K562 (cell line): Measurements from ENCODE around the gene VWA8. TPM values are rescaled to one million over a fixed set of nuclear protein-coding genes. Genes with fewer than 3 reads are reported as not detected.

Experiments
- ATAC-seq: fragments of 200-7000 bp; cut with Tn5 transposase; 3 replicates; pipeline ENCODE4 v1.9.1; 2020; ENCODE audit warnings: moderate library complexity
- BruUV-seq: library from RNA; stranded (reverse); fragments of 400-500 nt; replicated peaks from 2 replicates; lab custom pipeline; 2021; lab: Mats Ljungman, UMichigan
- CTCF ChIA-PET: fragments of 300-600 bp; formaldehyde crosslinking; extraction: SDS; loops from one replicate; lab custom pipeline; 2021; ENCODE audit warnings: low intra/inter-chr PET ratio; lab: Yijun Ruan, JAX
- POLR2A ChIA-PET: fragments of 300-600, 350-650 bp; sonication (Branson Sonifier 250); formaldehyde crosslinking; extraction: SDS; loops from one replicate; lab custom pipeline; 2021; ENCODE audit warnings: antibody characterized with exemption, inconsistent platforms; lab: Yijun Ruan, JAX
- DNase-seq, 4 experiments: peaks; one replicate each; pipeline versions ENCODE4 v3.0.0 to v3.0.0-alpha.2; 2011 to 2018; ENCODE audit warnings: low spot score in 3 of 4, mixed read lengths in 3 of 4; ENCODE audit errors: extremely low read depth in 1 of 4
- FAIRE-seq: peaks from 2 replicates; lab custom pipeline; 2011; peaks lifted over from hg19 to GRCh38; lab: Jason Lieb, UNC
- H2AFZ ChIP-seq: 2 replicates; pipeline ENCODE4 v1.6.0; 2011; ENCODE audit warnings: low read depth, low read length, control low read depth, inconsistent platforms
- H3K27ac ChIP-seq: fragments of 200-600 bp; 3 replicates; pipeline ENCODE4 v1.8.0; 2011; ENCODE audit warnings: low read depth, mild to moderate bottlenecking, control low read depth, inconsistent platforms, low read length, moderate library complexity, mixed read lengths; ENCODE audit errors: extremely low read depth
- H3K27me3 ChIP-seq, 2 experiments: fragments of 300-600 bp in 1 of 2; 2 replicates in 1 of 2; 3 replicates in 1 of 2; pipeline versions ENCODE4 v1.6.0 to v1.8.0; 2011; ENCODE audit warnings: inconsistent platforms in 2 of 2, low read length in 2 of 2, mild to moderate bottlenecking in 1 of 2, mixed read lengths in 1 of 2, moderate library complexity in 1 of 2; ENCODE audit not compliant: control insufficient read depth in 2 of 2, insufficient read depth in 2 of 2
- H3K36me3 ChIP-seq: fragments of 300-600 bp; 3 replicates; pipeline ENCODE4 v1.8.0; 2011; ENCODE audit warnings: mild to moderate bottlenecking, low read length, inconsistent platforms; ENCODE audit not compliant: control insufficient read depth, insufficient read depth
- H3K4me1 ChIP-seq, 2 experiments: fragments of 200-600 bp in 1 of 2; replicated peaks in 1 of 2; 2 replicates in 1 of 2; 3 replicates in 1 of 2; pipeline versions ENCODE4 v1.5.1 to v1.8.0; 2011; ENCODE audit warnings: inconsistent platforms in 2 of 2, low read length in 2 of 2, mild to moderate bottlenecking in 1 of 2, mixed read lengths in 1 of 2, moderate library complexity in 1 of 2; ENCODE audit not compliant: control insufficient read depth in 2 of 2, insufficient read depth in 2 of 2
- H3K4me2 ChIP-seq: 2 replicates; pipeline ENCODE4 v1.6.1; 2011; ENCODE audit warnings: low read length, control low read depth, inconsistent platforms, mixed read lengths; ENCODE audit not compliant: insufficient read depth
- H3K4me3 ChIP-seq: fragments of 200-600 bp; sonication (generic), shearing (Covaris generic); 2 replicates; pipeline ENCODE4 v1.5.1; 2016; ENCODE audit warnings: control low read depth, inconsistent platforms
- H3K79me2 ChIP-seq: fragments of 200-600 bp; 3 replicates; pipeline ENCODE4 v1.8.0; 2011; ENCODE audit warnings: low read length, inconsistent platforms; ENCODE audit not compliant: control insufficient read depth, insufficient read depth
- H3K9ac ChIP-seq, 2 experiments: 2 replicates each; pipeline versions ENCODE4 v1.6.0 to v1.6.1; 2011; ENCODE audit warnings: low read depth in 2 of 2, low read length in 2 of 2, control low read depth in 1 of 2, inconsistent platforms in 1 of 2, mild to moderate bottlenecking in 1 of 2, mixed read lengths in 1 of 2; ENCODE audit not compliant: insufficient read depth in 1 of 2
- H3K9me1 ChIP-seq: one replicate; pipeline ENCODE4 v1.6.0; 2011; ENCODE audit warnings: inconsistent platforms, mild to moderate bottlenecking, low read length, moderate library complexity; ENCODE audit not compliant: control insufficient read depth, insufficient read depth
- H3K9me3 ChIP-seq: replicated peaks from 2 replicates; pipeline ENCODE4 v1.5.1; 2011; ENCODE audit warnings: low read depth, low read length, inconsistent platforms; ENCODE audit not compliant: control insufficient read depth, insufficient read depth
- H4K20me1 ChIP-seq: replicated peaks from 2 replicates; pipeline ENCODE4 v1.6.1; 2011; ENCODE audit warnings: low read length, inconsistent platforms, mixed read lengths; ENCODE audit not compliant: control insufficient read depth, insufficient read depth
- CREBBP ChIP-seq: IDR thresholded peaks from one replicate; pipeline ENCODE4 v1.6.1; 2012; ENCODE audit warnings: low read depth, mild to moderate bottlenecking, control low read depth, inconsistent platforms, low read length
- CUX1 ChIP-seq: fragments of 200-800 bp; sonication (Bioruptor generic); IDR thresholded peaks from 2 replicates; pipeline ENCODE4 v1.6.1; 2016; ENCODE audit warnings: missing genetic modification characterization, missing compliant biosample characterization
- HMG20B ChIP-seq: fragments of 250-450 bp; sonication (Bioruptor Pico); IDR thresholded peaks from 2 replicates; pipeline ENCODE4 v1.5.0; 2021; ENCODE audit warnings: mild to moderate bottlenecking
- KDM1A ChIP-seq, 2 experiments: fragments of 450-650 bp; IDR thresholded peaks; 2 replicates each; pipeline ENCODE4 v1.6.1; 2016; ENCODE audit warnings: mild to moderate bottlenecking in 2 of 2
- KHSRP ChIP-seq: fragments of 450-650 bp; IDR thresholded peaks from 2 replicates; pipeline ENCODE4 v1.6.1; 2017
- NFYB ChIP-seq: IDR thresholded peaks from 2 replicates; pipeline ENCODE4 v1.6.1; 2011; ENCODE audit warnings: mild to moderate bottlenecking, moderate library complexity; ENCODE audit not compliant: insufficient read length; ENCODE audit errors: extremely low read depth
- PHF21A ChIP-seq: fragments of 450-650 bp; IDR thresholded peaks from 2 replicates; pipeline ENCODE4 v1.6.1; 2017; ENCODE audit warnings: low read depth, borderline replicate concordance
- PHTF2 ChIP-seq: fragments of 250-450 bp; sonication (Bioruptor Pico); IDR thresholded peaks from 2 replicates; pipeline ENCODE4 v1.5.0; 2021; ENCODE audit warnings: mild to moderate bottlenecking
- SMARCA4 ChIP-seq: fragments of 450-650 bp; IDR thresholded peaks from 2 replicates; pipeline ENCODE4 v1.6.1; 2016
- TEAD1 ChIP-seq, 2 experiments: fragments of 450-650 bp in 1 of 2; sonication (generic) in 1 of 2; formaldehyde crosslinking; IDR thresholded peaks; 2 replicates each; pipeline versions ENCODE4 v1.4.0 to v1.8.0; 2020 to 2022; ENCODE audit warnings: mild to moderate bottlenecking in 2 of 2, missing genetic modification reagents in 1 of 2
- ZC3H8 ChIP-seq: fragments of 450-650 bp; IDR thresholded peaks from 2 replicates; pipeline ENCODE4 v1.6.1; 2017
- ZNF830 ChIP-seq: fragments of 250-450 bp; sonication (Bioruptor Pico); IDR thresholded peaks from 2 replicates; pipeline ENCODE4 v1.5.0; 2021; ENCODE audit warnings: mild to moderate bottlenecking
- WGBS: fragments of 100-300 bp; shearing (Covaris generic); methylation state at CpG from one replicate; pipeline ENCODE4 v1.1.6; 2016; ENCODE audit warnings: low coverage, mixed read lengths; ENCODE audit not compliant: insufficient coverage; ENCODE audit errors: missing lambda C conversion rate; 5-methylcytosine and 5-hydroxymethylcytosine counted together
- in situ Hi-C: fragments of 300-500 bp; cut with MboI; formaldehyde crosslinking; loops from 4 replicates; pipeline ENCODE4 v1.15.0; 2018; ENCODE audit warnings: inconsistent platforms, mixed read lengths
- intact Hi-C: fragments of 100-400 bp; cut with micrococcal nuclease; formaldehyde crosslinking; loops from 2 replicates; pipeline ENCODE4 v1.14.2; 2022
- polyA plus RNA-seq, 8 experiments: library from polyadenylated mRNA; depleted of rRNA in 4 of 8; stranded (reverse) in 5 of 8; unstranded in 3 of 8; fragments of >200 nt; fragmentation: Nextera tagmentation in 2 of 8; fragmentation: Illumina TruSeq in 1 of 8; extraction: Ambion mirVana in 2 of 8; extraction: Trizol in 1 of 8; gene quantifications; 2 replicates each; pipeline versions ENCODE4 v1.2.1 to v1.2.3, GENCODE V29; 2011 to 2014; ENCODE audit warnings: inconsistent platforms in 1 of 8, missing spikeins in 1 of 8
- total RNA-seq, 7 experiments: library from RNA; depleted of rRNA in 6 of 7; stranded (reverse); fragments of >200 nt in 6 of 7; fragmentation: Illumina TruSeq in 2 of 7; extraction: Trizol in 2 of 7; gene quantifications; 2 replicates each; pipeline versions ENCODE4 v1.2.1 to v1.2.3, GENCODE V29; 2011 to 2021; ENCODE audit warnings: low replicate concordance in 1 of 7
- TF ChIP-seq, protein P1 (sequence below), 3 experiments: fragments of 200-800 bp in 1 of 3; sonication (Bioruptor generic) in 1 of 3; sonication (generic) in 1 of 3; formaldehyde crosslinking in 1 of 3; IDR thresholded peaks; 2 replicates each; pipeline versions ENCODE4 v1.6.1 to v1.8.0; 2016 to 2022; ENCODE audit warnings: mild to moderate bottlenecking in 2 of 3, missing compliant biosample characterization in 2 of 3, missing genetic modification characterization in 2 of 3, missing genetic modification reagents in 1 of 3
- TF ChIP-seq, protein P2 (sequence below): fragments of 450-650 bp; formaldehyde crosslinking; IDR thresholded peaks from 2 replicates; pipeline ENCODE4 v1.4.0; 2022; ENCODE audit warnings: missing genetic modification characterization

Gene VWA8
- total and polyA plus RNA-seq, 9 of the 15 experiments (the other 6 are each of a cell fraction or from before 2014, with no cell fraction given): 2.1 to 18.5 (median 13.3) TPM

- Histone ChIP-seq H3K9me3 (no peaks in the 10 kb centered on the region), H3K79me2 (no peaks in the 10 kb centered on the region), H4K20me1 (no peaks in the 10 kb centered on the region), H3K27ac (no peak overlapping the region), H3K4me2 (no peak overlapping the region), H3K9ac (no peak overlapping the region), H3K36me3 (no peaks in the 10 kb centered on the region), H3K4me1 (no peaks in the 10 kb centered on the region), H3K4me3 (no peak overlapping the region), H2AFZ (no peak overlapping the region), H3K27me3 (no peaks in the 10 kb centered on the region), H3K9me1 (no peaks in the 10 kb centered on the region)
- CTCF ChIA-PET: no interaction called here
- TF ChIP-seq NFYB: no peak
- no peak for TF ChIP-seq ZC3H8
- no peak for TF ChIP-seq KDM1A (IDR thresholded peaks at IDR 0.05)
- no peak for TF ChIP-seq PHF21A
- no peak for TF ChIP-seq HMG20B
- TF ChIP-seq TEAD1 (CRISPR knock-in tag; IDR thresholded peaks at IDR 0.05): no peak
- TF ChIP-seq CREBBP: no peak
- TF ChIP-seq, protein P1, sequence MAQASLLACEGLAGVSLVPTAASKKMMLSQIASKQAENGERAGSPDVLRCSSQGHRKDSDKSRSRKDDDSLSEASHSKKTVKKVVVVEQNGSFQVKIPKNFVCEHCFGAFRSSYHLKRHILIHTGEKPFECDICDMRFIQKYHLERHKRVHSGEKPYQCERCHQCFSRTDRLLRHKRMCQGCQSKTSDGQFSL (CRISPR knock-in tag; IDR thresholded peaks at IDR 0.05): no peak
- TF ChIP-seq, protein P1 (tag; IDR thresholded peaks at IDR 0.05): no peak
- no peak for TF ChIP-seq CUX1 (CRISPR knock-in tag)
- no peak for TF ChIP-seq PHTF2 (CRISPR knock-in tag)
- TF ChIP-seq SMARCA4: no peak
- no peak for TF ChIP-seq ZNF830 (CRISPR knock-in tag)
- TF ChIP-seq, protein P2, sequence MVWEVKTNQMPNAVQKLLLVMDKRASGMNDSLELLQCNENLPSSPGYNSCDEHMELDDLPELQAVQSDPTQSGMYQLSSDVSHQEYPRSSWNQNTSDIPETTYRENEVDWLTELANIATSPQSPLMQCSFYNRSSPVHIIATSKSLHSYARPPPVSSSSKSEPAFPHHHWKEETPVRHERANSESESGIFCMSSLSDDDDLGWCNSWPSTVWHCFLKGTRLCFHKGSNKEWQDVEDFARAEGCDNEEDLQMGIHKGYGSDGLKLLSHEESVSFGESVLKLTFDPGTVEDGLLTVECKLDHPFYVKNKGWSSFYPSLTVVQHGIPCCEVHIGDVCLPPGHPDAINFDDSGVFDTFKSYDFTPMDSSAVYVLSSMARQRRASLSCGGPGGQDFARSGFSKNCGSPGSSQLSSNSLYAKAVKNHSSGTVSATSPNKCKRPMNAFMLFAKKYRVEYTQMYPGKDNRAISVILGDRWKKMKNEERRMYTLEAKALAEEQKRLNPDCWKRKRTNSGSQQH: no peak
- no peak for TF ChIP-seq KHSRP
- POLR2A ChIA-PET: no interaction called here
- in situ Hi-C loops: no loop called here
- 100% methylated on average over 1 of the region's 1 CpG for WGBS
- DNase-seq (no peak), FAIRE-seq (no peak), ATAC-seq (no peak)
- intact Hi-C loops: no loop called here
- no TSS peak for BruUV-seq
These were observed 253.6 kb downstream of the VWA8 start for GRCh38 chr13:41707194-41707821.
